ENCODE data around the gene WIPI1. TPM values are rescaled to one million over a fixed set of nuclear protein-coding genes. Genes with fewer than 3 reads are reported as not detected.

Gene WIPI1
- total RNA-seq, 4 donors from 2014 or later, result 27.0 to 59.4 (median 43.5) TPM

DNA sequence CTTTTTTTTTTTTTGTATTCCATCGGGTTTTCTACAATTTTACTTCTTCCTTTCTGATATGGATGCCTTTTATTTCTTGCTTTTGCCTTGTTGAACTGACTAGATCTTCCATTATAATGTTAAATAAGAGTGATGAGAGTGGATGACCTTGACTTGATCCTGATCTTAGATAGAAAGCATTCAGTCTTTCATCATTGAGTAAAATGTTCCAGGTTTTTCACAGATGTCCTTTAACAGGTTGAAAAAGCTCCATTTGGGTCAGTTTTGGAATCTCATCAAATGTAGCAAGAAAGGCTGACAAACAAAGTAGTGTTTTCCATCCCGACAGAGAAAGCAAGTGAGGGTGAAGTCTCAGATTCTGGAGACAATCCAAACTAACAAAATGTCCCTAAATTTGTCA is 27.2 kb upstream of the WIPI1 start:
- intact Hi-C loops (cut with DNase I), result no loop called here

GRCh38 chr17:68482576-68483041 is 25.3 kb upstream of the WIPI1 start:
- WGBS, result 53% methylated on average over 4 of the region's 4 CpGs
- Histone ChIP-seq H3K36me3 (no peaks in the 10 kb centered on the region), H3K27ac (replicated peaks in 1 of 4) (no peak overlapping the region), H3K4me1 (no peaks in the 10 kb centered on the region), H3K9me3 (no peaks in the 10 kb centered on the region), H3K4me3 (no peak overlapping the region), H3K27me3 (peaks cover 0 to 30% (median 0%) of the 10 kb centered on the region in 4 donors)
- no peak for DNase-seq (ENCODE audit: extremely low spot score)
- intact Hi-C loops (cut with DNase I), result no loop called here
- no peak for TF ChIP-seq POLR2A (IDR thresholded peaks at IDR 0.05; ENCODE audit: low read depth)

More for the DNA sequence above, 27.2 kb upstream of the WIPI1 start:
- no peak for TF ChIP-seq POLR2AphosphoS5 (IDR thresholded peaks at IDR 0.05)
- no peak for TF ChIP-seq EP300 (IDR thresholded peaks at IDR 0.05)
- H3K36me3 ChIP-seq, result no peaks in the 10 kb centered on the region
- H3K27ac ChIP-seq (replicated peaks in 1 of 4), result no peak overlapping the region
- no peaks in the 10 kb centered on the region for H3K4me1 ChIP-seq
- no peaks in the 10 kb centered on the region for H3K9me3 ChIP-seq
- WGBS, result 45% methylated on average over 2 of the region's 2 CpGs
- DNase-seq (ENCODE audit: extremely low spot score), result no peak
- H3K4me3 ChIP-seq, result no peak overlapping the region
- peaks cover 0 to 23% (median 0%) of the 10 kb centered on the region in 4 donors for H3K27me3 ChIP-seq

- no peak for DNase-seq (ENCODE audit: extremely low spot score)
- intact Hi-C loops (cut with DNase I), result no loop called here
- WGBS, result 78% methylated on average over 4 of the region's 4 CpGs
- Histone ChIP-seq H3K36me3 (no peaks in the 10 kb centered on the region), H3K4me3 (no peak overlapping the region), H3K27me3 (peaks cover 0 to 30% (median 0%) of the 10 kb centered on the region in 4 donors), H3K4me1 (no peaks in the 10 kb centered on the region), H3K27ac (replicated peaks in 1 of 4) (no peak overlapping the region), H3K9me3 (no peaks in the 10 kb centered on the region)
- TF ChIP-seq CTCF (IDR thresholded peaks at IDR 0.05) (no peak), POLR2A (IDR thresholded peaks at IDR 0.05; ENCODE audit: low read depth) (no peak), EP300 (IDR thresholded peaks at IDR 0.05) (no peak), POLR2AphosphoS5 (IDR thresholded peaks at IDR 0.05) (no peak)
Measured at GRCh38 chr17:68480885-68481284, 23.6 kb upstream of the WIPI1 start.

DNA sequence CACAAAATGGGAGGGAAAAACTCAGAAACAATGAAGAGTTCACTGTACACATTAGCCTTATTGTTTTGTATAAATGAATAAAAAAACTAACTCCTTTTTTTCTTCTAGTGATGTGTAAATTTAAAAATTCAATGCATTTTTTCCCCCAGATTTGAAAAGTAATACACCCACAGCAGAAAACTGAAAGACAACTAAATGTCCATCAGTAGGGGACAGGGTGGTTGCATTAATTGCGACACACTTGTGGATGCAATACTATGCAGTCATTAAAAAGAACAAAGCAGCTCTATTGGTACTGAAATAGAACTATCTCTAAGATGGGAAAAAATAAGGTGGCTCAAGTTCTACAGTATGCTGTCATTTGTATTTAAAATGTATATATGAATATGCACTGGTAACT is 13.7 kb upstream of the WIPI1 start:
- WGBS, result 94% methylated on average over 1 of the region's 1 CpG
- no peak overlapping the region for H3K27ac ChIP-seq (replicated peaks in 1 of 4)
- peaks cover 0 to 4% (median 0%) of the 10 kb centered on the region in 4 donors for H3K4me1 ChIP-seq
- TF ChIP-seq POLR2A (IDR thresholded peaks at IDR 0.05; ENCODE audit: low read depth) (no peak), EP300 (IDR thresholded peaks at IDR 0.05) (no peak), POLR2AphosphoS5 (IDR thresholded peaks at IDR 0.05) (no peak), CTCF (IDR thresholded peaks at IDR 0.05) (no peak)
- H3K36me3 ChIP-seq, result no peaks in the 10 kb centered on the region
- H3K9me3 ChIP-seq, result no peaks in the 10 kb centered on the region
- peaks cover 0 to 3% (median 0%) of the 10 kb centered on the region in 4 donors for H3K27me3 ChIP-seq
- no peak for DNase-seq (ENCODE audit: extremely low spot score)
- intact Hi-C loops (cut with DNase I), result no loop called here
- no peak overlapping the region for H3K4me3 ChIP-seq

- DNase-seq (ENCODE audit: extremely low spot score), result no peak
- no peak for TF ChIP-seq POLR2AphosphoS5 (IDR thresholded peaks at IDR 0.05)
- no peak for TF ChIP-seq EP300 (IDR thresholded peaks at IDR 0.05)
- TF ChIP-seq POLR2A (IDR thresholded peaks at IDR 0.05; ENCODE audit: low read depth), result no peak
- no peak for TF ChIP-seq CTCF (IDR thresholded peaks at IDR 0.05)
- WGBS, result 88% methylated on average over 1 of the region's 1 CpG
- intact Hi-C loops (cut with DNase I), result loop anchor here (10.0 kb wide), 1 partner anchor 286 kb away; no protein-coding TSS in a partner anchor
- H3K27me3 ChIP-seq, result no peaks in the 10 kb centered on the region
- H3K4me1 ChIP-seq, result peaks cover 0 to 6% (median 0%) of the 10 kb centered on the region in 4 donors
- H3K9me3 ChIP-seq, result no peaks in the 10 kb centered on the region
- H3K36me3 ChIP-seq, result no peaks in the 10 kb centered on the region
- H3K27ac ChIP-seq (replicated peaks in 1 of 4), result no peak overlapping the region
- no peak overlapping the region for H3K4me3 ChIP-seq
Measured at GRCh38 chr17:68468788-68469187, 11.5 kb upstream of the WIPI1 start.

DNA sequence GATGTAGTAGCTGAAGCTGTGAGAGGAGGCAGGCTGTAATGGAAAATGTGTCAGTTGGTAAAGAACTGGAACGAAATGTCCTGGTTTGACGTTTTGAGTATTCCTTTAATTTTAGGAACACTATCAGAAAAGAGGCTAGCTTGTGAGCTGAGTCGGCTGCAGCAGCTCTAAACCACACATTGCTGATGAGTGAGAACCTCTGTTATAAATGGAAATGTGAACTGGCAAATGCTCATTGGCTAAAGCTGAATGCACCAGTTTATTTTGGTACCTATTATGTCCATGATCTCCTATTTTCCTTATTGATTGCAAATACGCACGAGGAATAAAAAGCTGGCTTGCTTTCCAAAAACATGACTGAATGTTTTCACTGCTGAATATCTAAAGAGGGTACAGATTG is 11.0 kb upstream of the WIPI1 start:
- WGBS, result 70% methylated on average over 5 of the region's 5 CpGs
- Histone ChIP-seq H3K36me3 (no peaks in the 10 kb centered on the region), H3K27me3 (no peaks in the 10 kb centered on the region), H3K4me1 (peaks cover 0 to 6% (median 0%) of the 10 kb centered on the region in 4 donors), H3K4me3 (no peak overlapping the region), H3K27ac (replicated peaks in 1 of 4) (no peak overlapping the region), H3K9me3 (no peaks in the 10 kb centered on the region)
- no peak for TF ChIP-seq POLR2A (IDR thresholded peaks at IDR 0.05; ENCODE audit: low read depth)
- no peak for TF ChIP-seq POLR2AphosphoS5 (IDR thresholded peaks at IDR 0.05)
- no peak for TF ChIP-seq CTCF (IDR thresholded peaks at IDR 0.05)
- no peak for TF ChIP-seq EP300 (IDR thresholded peaks at IDR 0.05)
- DNase-seq (ENCODE audit: extremely low spot score), result no peak
- intact Hi-C loops (cut with DNase I), result loop anchor here (10.0 kb wide), 1 partner anchor 286 kb away; no protein-coding TSS in a partner anchor
